Peyer's patch (tissue), 4 donors: ENCODE data around the gene RAB24. TPM values are rescaled to one million over a fixed set of nuclear protein-coding genes. Genes with fewer than 3 reads are reported as not detected.

Experiments
- DNase-seq, 3 donors: peaks; one replicate each; pipeline ENCODE4 v3.0.0-alpha.2; 2017 to 2019
- H3K27ac ChIP-seq, 4 donors: fragments of 200-600 bp; sonication (generic); one replicate each; pipeline ENCODE4 v1.5.1; 2016 to 2019
- H3K27me3 ChIP-seq, 2 donors: fragments of 200-600 bp; sonication (generic); one replicate each; pipeline ENCODE4 v1.5.1; 2019
- H3K36me3 ChIP-seq, 3 donors: fragments of 200-600 bp; sonication (generic); one replicate each; pipeline ENCODE4 v1.5.1; 2016 to 2019
- H3K4me1 ChIP-seq, 4 donors: fragments of 200-600 bp; sonication (generic); one replicate each; pipeline ENCODE4 v1.5.1; 2016 to 2019
- H3K4me3 ChIP-seq, 4 donors: fragments of 200-600 bp; sonication (generic); 1 replicate in 3 of 4; 2 replicates in 1 of 4; pipeline ENCODE4 v1.5.1; 2016 to 2019; ENCODE audit warnings: mild to moderate bottlenecking in 1 of 4
- H3K9me3 ChIP-seq, 4 donors: fragments of 200-600 bp; sonication (generic); one replicate each; pipeline ENCODE4 v1.5.1; 2016 to 2019; ENCODE audit warnings: mild to moderate bottlenecking in 1 of 4
- CTCF ChIP-seq, 6 experiments: fragments of 450-650 bp in 4 of 6; fragments of 200-600 bp in 2 of 6; sonication (generic) in 1 of 6; IDR thresholded peaks; one replicate each; pipeline ENCODE4 v1.5.1; 2017 to 2019; ENCODE audit warnings: antibody characterized with exemption in 6 of 6, mild to moderate bottlenecking in 3 of 6, moderate library complexity in 1 of 6
- POLR2A ChIP-seq, 2 donors: fragments of 450-650 bp; IDR thresholded peaks; one replicate each; pipeline ENCODE4 v1.5.1; 2017; ENCODE audit warnings: antibody characterized with exemption in 2 of 2, mild to moderate bottlenecking in 2 of 2, moderate library complexity in 2 of 2
- total RNA-seq, 4 donors: library from RNA; depleted of rRNA; stranded (reverse); fragments of >200 nt; gene quantifications; one replicate each; pipeline ENCODE4 v1.1.0, GENCODE V29; 2016

RAB24 gene
- total RNA-seq, 4 donors from 2014 or later, result 37.0 to 58.6 (median 46.3) TPM

GRCh38 chr5:177302354-177303110 lies 987 bp downstream of the RAB24 start:
- TF ChIP-seq CTCF (IDR thresholded peaks at IDR 0.05) (peak in 2 of 6 experiments; percentile 24 to 28), POLR2A (IDR thresholded peaks at IDR 0.05) (no peak)
- DNase-seq, result peak in 1 of 3 donors; percentile 16
- Histone ChIP-seq H3K36me3 (peaks cover 0 to 20% (median 0%) of the 10 kb centered on the region in 3 donors), H3K27ac (peak overlapping the region; percentile 85 to 92 (median 90)), H3K27me3 (no peaks in the 10 kb centered on the region), H3K4me3 (peak overlapping the region; percentile 76 to 96 (median 84)), H3K4me1 (peaks cover 3 to 58% (median 31%) of the 10 kb centered on the region in 4 donors), H3K9me3 (no peaks in the 10 kb centered on the region)

GRCh38 chr5:177301503-177302165 lies 1.9 kb downstream of the RAB24 start:
- Histone ChIP-seq H3K4me1 (peaks cover 3 to 61% (median 29%) of the 10 kb centered on the region in 4 donors), H3K27ac (peak overlapping the region; percentile 59 to 90 (median 68)), H3K4me3 (peak overlapping the region in 1 of 4 donors; percentile 81), H3K9me3 (no peaks in the 10 kb centered on the region), H3K27me3 (no peaks in the 10 kb centered on the region), H3K36me3 (peaks cover 0 to 15% (median 0%) of the 10 kb centered on the region in 3 donors)
- TF ChIP-seq POLR2A (IDR thresholded peaks at IDR 0.05), result peak in 1 of 2 donors; percentile 21
- no peak for TF ChIP-seq CTCF (IDR thresholded peaks at IDR 0.05)
- DNase-seq, result peak; percentile 15 to 81 (median 74)

DNA sequence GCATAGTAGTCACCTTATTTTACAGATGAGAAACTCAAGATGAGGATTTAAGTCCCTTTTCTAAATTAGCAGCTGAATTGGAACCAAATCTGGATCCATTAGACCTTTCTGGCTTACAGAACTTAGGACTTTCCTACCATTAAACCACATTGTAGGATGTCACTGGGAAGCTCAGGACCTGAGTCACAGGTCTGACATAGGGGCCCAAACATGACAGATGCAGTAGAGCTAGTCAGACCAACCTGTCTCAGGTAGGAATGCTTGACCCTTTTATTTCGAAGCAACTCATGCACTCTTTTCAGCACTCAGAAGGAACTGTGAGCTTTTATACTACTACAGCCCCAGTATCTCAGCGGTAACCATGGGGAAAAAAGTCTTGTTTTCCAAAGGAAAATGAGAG lies 2.6 kb downstream of the RAB24 start:
- H3K4me1 ChIP-seq, result peaks cover 3 to 65% (median 34%) of the 10 kb centered on the region in 4 donors

DNA sequence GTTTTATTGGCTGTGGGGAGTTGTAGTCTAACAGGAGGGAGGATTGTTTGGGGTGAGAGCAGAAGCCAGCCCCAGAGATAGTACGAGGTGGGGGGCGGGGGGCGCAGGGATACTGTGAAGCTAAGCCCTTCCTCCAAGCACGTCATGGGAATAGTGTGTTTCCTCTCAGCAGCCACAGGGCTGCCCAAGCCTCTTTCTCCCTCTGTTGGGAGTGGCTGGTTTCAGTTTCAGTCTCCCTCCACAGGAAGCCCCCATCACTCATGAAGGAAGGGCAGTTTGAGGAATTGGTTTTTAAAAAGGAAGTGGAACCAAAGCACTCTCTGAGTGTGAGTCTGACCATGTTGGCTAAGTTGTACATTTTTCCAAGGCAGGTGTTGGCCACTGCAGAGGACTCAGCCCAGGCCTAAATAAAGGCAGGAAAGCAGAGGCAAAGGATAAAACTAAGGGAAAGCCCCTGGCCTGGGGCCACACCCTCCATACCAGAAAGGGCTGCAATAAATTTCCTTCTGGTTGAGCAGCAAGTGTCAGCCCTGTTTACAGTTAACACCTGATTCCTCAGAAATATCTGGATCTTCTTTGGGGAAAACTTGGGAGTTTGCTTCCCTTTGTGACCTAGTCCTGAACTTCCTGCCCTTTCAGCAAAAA lies 3.2 kb downstream of the RAB24 start:
- TF ChIP-seq POLR2A (IDR thresholded peaks at IDR 0.05), result no peak
- TF ChIP-seq CTCF (IDR thresholded peaks at IDR 0.05), result peak in 2 of 6 experiments; percentile 16 to 20
- peak overlapping the region; percentile 54 to 73 (median 60) for H3K27ac ChIP-seq
- peaks cover 0 to 16% (median 0%) of the 10 kb centered on the region in 3 donors for H3K36me3 ChIP-seq
- no peaks in the 10 kb centered on the region for H3K27me3 ChIP-seq
- H3K4me3 ChIP-seq, result no peak overlapping the region
- H3K4me1 ChIP-seq, result peaks cover 3 to 60% (median 38%) of the 10 kb centered on the region in 4 donors
- peak in 2 of 3 donors; percentile 75 to 86 for DNase-seq
- H3K9me3 ChIP-seq, result no peaks in the 10 kb centered on the region

More for the DNA sequence above, 2.6 kb downstream of the RAB24 start:
- Histone ChIP-seq H3K27ac (peak overlapping the region; percentile 54 to 73 (median 60)), H3K9me3 (no peaks in the 10 kb centered on the region), H3K4me3 (no peak overlapping the region), H3K36me3 (peaks cover 0 to 15% (median 0%) of the 10 kb centered on the region in 3 donors), H3K27me3 (no peaks in the 10 kb centered on the region)
- TF ChIP-seq POLR2A (IDR thresholded peaks at IDR 0.05), result no peak
- TF ChIP-seq CTCF (IDR thresholded peaks at IDR 0.05), result no peak
- DNase-seq, result no peak

DNA sequence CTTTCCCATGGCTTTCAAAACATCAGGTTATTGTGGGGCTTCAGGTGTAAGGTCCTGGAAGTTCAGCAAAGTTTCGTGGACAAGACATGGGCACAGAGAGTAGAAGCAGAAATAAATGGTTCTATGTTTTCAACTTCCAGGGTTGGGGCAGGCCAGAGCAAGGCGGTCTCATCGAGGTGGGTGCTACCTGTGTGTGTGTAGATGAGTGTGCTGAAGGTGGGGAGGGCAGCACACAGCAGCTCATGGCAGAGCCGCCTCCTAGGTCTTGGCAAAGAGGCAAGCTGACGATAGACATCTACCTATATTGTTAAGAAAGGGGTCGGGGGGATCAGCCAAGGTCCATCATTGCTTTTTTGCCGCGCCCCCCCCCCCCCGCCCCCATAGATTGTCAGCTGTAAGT lies 3.8 kb downstream of the RAB24 start:
- DNase-seq, result peak in 1 of 3 donors; percentile 16
- no peak for TF ChIP-seq POLR2A (IDR thresholded peaks at IDR 0.05)
- no peak for TF ChIP-seq CTCF (IDR thresholded peaks at IDR 0.05)
- H3K9me3 ChIP-seq, result no peaks in the 10 kb centered on the region

More for the DNA sequence above, 3.8 kb downstream of the RAB24 start:
- peaks cover 3 to 53% (median 35%) of the 10 kb centered on the region in 4 donors for H3K4me1 ChIP-seq
- H3K27me3 ChIP-seq, result no peaks in the 10 kb centered on the region
- H3K36me3 ChIP-seq, result peaks cover 0 to 22% (median 0%) of the 10 kb centered on the region in 3 donors
- H3K27ac ChIP-seq, result peak overlapping the region; percentile 54 to 73 (median 60)
- no peak overlapping the region for H3K4me3 ChIP-seq
